Stromal cell of bone marrow (primary cell): ENCODE measurements around the gene SMCR8.
"Not testable (repeated sequence)": the region's sequence is repeated elsewhere in the genome, so short reads cannot be mapped to it uniquely, and the experiment has no call there.

Source experiments
- DNase-seq: peaks from one replicate; pipeline ENCODE4 v3.0.0-alpha.2; 2012; ENCODE audit warnings: low read depth

SMCR8 gene

GRCh38 chr17:18361837-18362697 is 47.0 kb downstream of the SMCR8 start:
- no peak for DNase-seq

GRCh38 chr17:18362698-18363100 is 47.6 kb downstream of the SMCR8 start:
- DNase-seq = no peak

GRCh38 chr17:18363101-18364049 is 48.3 kb downstream of the SMCR8 start, which contains the start of gene SHMT1:
TSS of gene SHMT1 (minus strand) at chr17:18363550. CDS start at chr17:18355981, 7,569 bp downstream.
- DNase-seq = peak; percentile 75

- DNase-seq = no peak
These were observed 49.1 kb downstream of the SMCR8 start for GRCh38 chr17:18364166-18364565.

- DNase-seq = no peak
These were observed 53.9 kb downstream of the SMCR8 start for GRCh38 chr17:18368946-18369345.

- no peak for DNase-seq
These were observed 55.7 kb downstream of the SMCR8 start for GRCh38 chr17:18370761-18371160.

- no peak for DNase-seq
These were observed 56.4 kb downstream of the SMCR8 start for GRCh38 chr17:18371455-18371854.

- not testable (repeated sequence) for DNase-seq
These were observed 58.1 kb downstream of the SMCR8 start for GRCh38 chr17:18373181-18373580.

- DNase-seq = no peak
These were observed 59.1 kb downstream of the SMCR8 start for GRCh38 chr17:18374216-18374615.
